ENCODE measurements around the gene MTHFD1L.

DNA sequence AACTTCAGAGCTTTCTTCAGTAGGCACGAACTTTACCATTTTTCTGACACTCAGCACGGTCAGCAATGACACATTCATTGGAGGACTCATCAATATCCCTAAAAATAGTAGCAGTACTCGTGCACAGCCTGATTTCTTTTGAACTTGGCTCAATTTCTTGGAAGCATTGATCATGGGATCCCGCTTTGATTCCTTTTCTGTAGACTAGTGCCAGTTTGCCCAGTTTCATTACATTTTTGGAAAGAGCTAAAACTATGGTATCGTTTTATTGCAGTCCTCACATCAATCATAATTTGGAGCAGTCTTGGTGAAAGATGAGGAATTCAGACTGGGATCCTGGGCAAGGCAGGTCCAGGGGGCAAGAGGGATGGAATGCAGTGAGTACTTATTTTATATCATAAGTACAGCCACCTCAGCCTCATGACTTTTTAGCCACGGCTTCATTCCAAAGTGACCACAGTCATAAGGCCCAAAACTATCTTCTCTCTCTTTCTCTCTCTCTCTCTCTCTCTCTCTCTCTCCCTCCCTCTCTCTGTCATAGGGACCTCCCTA lies 203.3 kb downstream of the MTHFD1L start:
- no peak for TF ChIP-seq SUZ12 (IDR thresholded peaks at IDR 0.05; ENCODE audit: low read length)
- TF ChIP-seq POLR2A (IDR thresholded peaks at IDR 0.05; ENCODE audit: control extremely low read depth in 1 of 2, low read depth in 2 of 2, low read length in 2 of 2): no peak
- TF ChIP-seq CTCF (IDR thresholded peaks at IDR 0.05; ENCODE audit: control extremely low read depth in 1 of 3, insufficient read depth in 1 of 3, low read depth in 1 of 3, low read length in 3 of 3): no peak
- TF ChIP-seq SIX5 (IDR thresholded peaks at IDR 0.05; ENCODE audit: low read depth, low read length): no peak
- no peak for TF ChIP-seq NANOG (IDR thresholded peaks at IDR 0.05; ENCODE audit: insufficient read depth, low read depth, low read length, poor library complexity, severe bottlenecking)

Data from H1 (cell line).